AG04450 (cell line): ENCODE data around the gene TMEM161B. TPM values are rescaled to one million over a fixed set of nuclear protein-coding genes. Genes with fewer than 3 reads are reported as not detected.
"Not testable (repeated sequence)": the region's sequence is repeated elsewhere in the genome, so short reads cannot be mapped to it uniquely, and the experiment has no call there.

Experiments used
- CTCF ChIA-PET: fragments of 300-600, 350-600 bp; formaldehyde crosslinking; extraction: SDS; loops from one replicate; lab custom pipeline; 2022; ENCODE audit warnings: antibody characterized with exemption, inconsistent platforms; lab: Charles Lee
- POLR2A ChIA-PET: fragments of 350-600 bp; formaldehyde crosslinking; extraction: SDS; loops from one replicate; lab custom pipeline; 2021; ENCODE audit warnings: antibody characterized with exemption, inconsistent platforms; lab: Yijun Ruan, JAX
- DNase-seq: peaks from one replicate; pipeline ENCODE4 v3.0.0-alpha.2; 2011; ENCODE audit warnings: low read depth, low spot score
- H3K27ac ChIP-seq: one replicate; pipeline ENCODE4 v1.5.1; 2012; ENCODE audit warnings: low read depth, low read length, control low read depth
- H3K27me3 ChIP-seq: one replicate; pipeline ENCODE4 v1.6.0; 2012; ENCODE audit warnings: low read length; ENCODE audit not compliant: control insufficient read depth, insufficient read depth
- H3K4me3 ChIP-seq: 2 replicates; pipeline ENCODE4 v1.5.1; 2011; ENCODE audit warnings: mild to moderate bottlenecking, low read depth, low read length, control low read depth
- H3K9me3 ChIP-seq: 2 replicates; pipeline ENCODE4 v1.5.1; 2012; ENCODE audit warnings: low read length; ENCODE audit not compliant: control insufficient read depth, insufficient read depth
- polyA plus RNA-seq: library from polyadenylated mRNA; depleted of rRNA; stranded (reverse); fragments of >200 nt; gene quantifications from 2 replicates; pipeline ENCODE4 v1.2.3, GENCODE V29; 2011
- TF ChIP-seq, protein P1 (sequence below): IDR thresholded peaks from 2 replicates; pipeline ENCODE4 v1.5.1; 2011; ENCODE audit warnings: low read depth, low read length, control low read depth, inconsistent platforms

Gene TMEM161B
- polyA plus RNA-seq, 1 experiment = 14.4 TPM

DNA sequence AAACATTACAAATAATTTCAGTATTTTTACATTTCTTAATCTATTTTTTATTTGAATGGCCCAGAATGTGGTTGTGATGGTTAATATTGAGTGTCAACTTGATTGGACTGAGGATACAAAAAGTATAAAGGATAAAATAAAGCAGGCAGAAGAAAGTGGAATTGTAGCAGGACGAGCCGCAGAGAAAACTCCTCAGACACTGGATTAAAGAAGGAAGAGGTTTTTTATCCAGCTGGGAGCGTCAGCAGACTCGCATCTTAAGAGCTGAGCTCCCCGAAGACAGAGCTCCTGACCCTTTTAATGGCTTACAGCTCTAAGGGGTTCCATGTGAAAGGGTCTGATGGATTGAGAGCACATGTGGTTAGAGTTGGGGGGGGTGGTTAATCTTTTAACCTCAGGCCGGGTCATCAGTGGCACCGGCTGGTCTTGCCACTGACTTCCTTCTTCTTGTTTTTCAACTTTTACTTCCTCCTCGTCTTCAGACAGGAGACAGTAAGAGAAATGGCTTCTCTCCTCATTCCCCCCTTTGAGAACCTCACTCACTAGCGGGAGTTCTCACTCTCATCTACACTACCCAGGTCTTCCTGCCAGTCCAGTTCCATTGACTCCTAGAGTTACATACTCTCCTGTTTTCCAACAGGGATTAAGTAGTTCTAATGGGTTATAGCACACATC, 80.0 kb downstream of the TMEM161B start:
- TF ChIP-seq, protein P1, sequence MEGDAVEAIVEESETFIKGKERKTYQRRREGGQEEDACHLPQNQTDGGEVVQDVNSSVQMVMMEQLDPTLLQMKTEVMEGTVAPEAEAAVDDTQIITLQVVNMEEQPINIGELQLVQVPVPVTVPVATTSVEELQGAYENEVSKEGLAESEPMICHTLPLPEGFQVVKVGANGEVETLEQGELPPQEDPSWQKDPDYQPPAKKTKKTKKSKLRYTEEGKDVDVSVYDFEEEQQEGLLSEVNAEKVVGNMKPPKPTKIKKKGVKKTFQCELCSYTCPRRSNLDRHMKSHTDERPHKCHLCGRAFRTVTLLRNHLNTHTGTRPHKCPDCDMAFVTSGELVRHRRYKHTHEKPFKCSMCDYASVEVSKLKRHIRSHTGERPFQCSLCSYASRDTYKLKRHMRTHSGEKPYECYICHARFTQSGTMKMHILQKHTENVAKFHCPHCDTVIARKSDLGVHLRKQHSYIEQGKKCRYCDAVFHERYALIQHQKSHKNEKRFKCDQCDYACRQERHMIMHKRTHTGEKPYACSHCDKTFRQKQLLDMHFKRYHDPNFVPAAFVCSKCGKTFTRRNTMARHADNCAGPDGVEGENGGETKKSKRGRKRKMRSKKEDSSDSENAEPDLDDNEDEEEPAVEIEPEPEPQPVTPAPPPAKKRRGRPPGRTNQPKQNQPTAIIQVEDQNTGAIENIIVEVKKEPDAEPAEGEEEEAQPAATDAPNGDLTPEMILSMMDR = no peak
- H3K9me3 ChIP-seq = peaks cover 11% of the 10 kb centered on the region
- H3K4me3 ChIP-seq = no peak overlapping the region
- ChIA-PET CTCF (no interaction called here), POLR2A (no interaction called here)
- no peak overlapping the region for H3K27ac ChIP-seq
- no peaks in the 10 kb centered on the region for H3K27me3 ChIP-seq
- no peak for DNase-seq

DNA sequence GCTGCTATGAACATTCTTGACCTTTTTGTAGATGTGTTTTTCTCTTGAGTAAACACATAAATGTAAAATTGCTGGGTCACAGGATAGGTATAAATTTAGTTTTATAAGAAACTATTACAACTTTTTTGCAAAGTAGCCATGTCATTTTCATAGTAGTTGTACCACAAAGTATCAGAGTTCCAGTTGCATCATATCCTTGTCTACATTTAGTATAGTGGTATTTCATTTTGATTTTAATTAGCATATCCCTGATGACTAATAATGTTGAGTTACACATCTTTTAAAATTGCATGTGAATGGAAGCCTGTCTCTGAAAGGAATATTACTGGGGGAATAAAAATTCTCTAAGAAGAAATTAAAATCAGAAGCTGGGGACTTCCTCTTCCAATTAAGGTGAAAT, 85.4 kb downstream of the TMEM161B start:
- Histone ChIP-seq H3K27ac (no peak overlapping the region), H3K9me3 (no peaks in the 10 kb centered on the region), H3K27me3 (no peaks in the 10 kb centered on the region), H3K4me3 (no peak overlapping the region)
- TF ChIP-seq, protein P1 = no peak
- ChIA-PET POLR2A (no interaction called here), CTCF (no interaction called here)
- DNase-seq = no peak

DNA sequence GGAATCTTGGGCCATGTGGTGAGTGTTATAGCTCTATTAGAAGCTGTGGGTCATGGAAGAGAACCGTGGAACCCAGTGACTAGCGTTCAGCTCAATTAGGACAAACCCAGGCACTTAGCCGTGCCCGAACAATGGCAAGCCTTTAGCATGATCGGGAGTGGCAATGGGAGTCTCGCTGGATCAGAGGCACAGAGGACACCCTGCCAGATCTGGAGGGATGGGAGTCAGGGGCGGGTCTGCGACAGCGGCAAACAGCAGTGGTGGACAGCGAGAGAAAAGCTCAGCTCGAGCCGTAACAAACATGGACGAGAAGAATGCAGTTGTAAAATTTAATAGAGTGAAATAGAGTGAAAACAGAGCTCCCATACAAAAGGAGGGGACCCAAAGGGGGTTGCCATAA, 91.2 kb downstream of the TMEM161B start:
- CTCF ChIA-PET, H3K4me3 ChIP-seq, H3K27ac ChIP-seq, H3K9me3 ChIP-seq, POLR2A ChIA-PET, DNase-seq, H3K27me3 ChIP-seq: not testable (repeated sequence)

DNA sequence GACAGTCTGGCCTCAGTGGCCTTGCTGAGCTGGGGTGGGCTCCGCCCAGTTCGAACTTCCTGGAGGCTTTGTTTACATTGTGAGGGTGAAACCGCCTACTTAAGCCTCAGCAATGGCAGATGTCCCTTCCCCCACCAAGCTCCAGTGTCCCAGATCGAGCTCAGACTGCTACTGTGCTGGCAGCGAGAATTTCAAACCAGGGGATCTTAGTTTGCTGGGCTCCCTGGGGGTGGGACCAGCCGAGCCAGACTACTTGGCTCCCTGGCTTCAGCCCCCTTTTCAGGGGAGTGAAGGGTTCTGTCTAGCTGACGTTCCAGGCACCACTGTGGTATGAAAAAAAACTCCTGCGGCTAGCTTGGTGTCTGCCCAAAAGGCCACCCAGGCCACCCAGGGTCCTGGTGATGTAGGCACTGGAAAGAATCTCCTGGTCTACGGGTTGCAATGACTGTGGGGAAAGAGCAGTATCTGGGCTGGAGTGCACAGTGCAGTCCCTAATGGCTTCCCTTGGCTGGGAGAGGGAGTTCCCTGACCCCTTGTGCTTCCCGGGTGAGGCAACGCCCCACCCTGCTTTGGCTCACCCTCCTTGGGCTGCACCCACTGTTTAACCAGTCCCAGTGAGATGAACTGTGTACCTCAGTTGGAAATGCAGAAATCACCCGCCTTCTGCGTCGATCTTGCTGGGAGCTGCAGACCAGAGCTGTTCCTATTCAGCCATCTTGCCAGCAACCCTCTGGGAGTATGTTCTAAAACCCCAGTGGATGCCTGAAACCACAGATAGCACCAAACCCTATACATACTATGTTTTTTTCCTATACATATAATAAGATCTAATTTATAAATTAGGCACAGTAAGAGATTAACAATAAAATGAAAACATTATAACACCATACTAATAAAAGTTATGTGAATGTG, 95.5 kb downstream of the TMEM161B start:
- no peaks in the 10 kb centered on the region for H3K27me3 ChIP-seq
- CTCF ChIA-PET = interaction anchor here (1.1 kb wide), 1 partner anchor 518 kb away, joined by 3 read pairs; no protein-coding TSS in a partner anchor
- DNase-seq = no peak
- TF ChIP-seq, protein P1 = no peak
- H3K27ac ChIP-seq = no peak overlapping the region
- POLR2A ChIA-PET = no interaction called here
- no peaks in the 10 kb centered on the region for H3K9me3 ChIP-seq
- H3K4me3 ChIP-seq = no peak overlapping the region

DNA sequence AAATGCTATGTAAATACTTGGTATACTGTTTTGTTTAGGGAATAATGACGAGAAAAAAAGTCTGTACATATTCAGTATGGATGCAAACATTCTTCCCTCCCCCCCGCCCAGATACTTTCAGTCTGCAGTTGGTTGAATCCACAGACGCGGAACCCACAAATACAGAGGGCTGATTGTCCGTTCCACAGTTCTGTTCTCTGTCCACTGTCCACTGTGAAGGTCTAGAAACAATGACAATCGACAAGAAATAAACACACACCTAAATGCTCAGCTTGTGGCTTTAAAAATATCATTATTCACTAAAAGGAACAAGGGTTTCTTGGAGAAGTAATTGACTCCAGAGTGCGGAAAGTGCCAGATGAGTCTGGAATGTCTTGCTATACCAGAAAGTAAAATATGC, 109.1 kb downstream of the TMEM161B start:
- TF ChIP-seq, protein P1 = no peak

More for the DNA sequence above, 109.1 kb downstream of the TMEM161B start:
- H3K27me3 ChIP-seq = no peaks in the 10 kb centered on the region
- ChIA-PET POLR2A (no interaction called here), CTCF (no interaction called here)
- no peak overlapping the region for H3K27ac ChIP-seq
- H3K4me3 ChIP-seq = no peak overlapping the region
- no peak for DNase-seq
- H3K9me3 ChIP-seq = no peaks in the 10 kb centered on the region
